ENCODE measurements around the gene DAD1.

- TF ChIP-seq CTCF (conservative IDR thresholded peaks at IDR 0.05; ENCODE audit: low read length) (no peak; the same call in 1 of the 2 replicates), EZH2phosphoT487 (IDR thresholded peaks at IDR 0.05; ENCODE audit: borderline replicate concordance, low read depth, low read length) (no peak)
These were observed 55.8 kb downstream of the DAD1 start for GRCh38 chr14:22533057-22533704.

Measured in OCI-LY7 (cell line).